Glutamatergic neuron (in vitro differentiated cells): ENCODE results near the gene RRAS2. TPM values are rescaled to one million over a fixed set of nuclear protein-coding genes. Genes with fewer than 3 reads are reported as not detected.
"Not testable (repeated sequence)": the region's sequence is repeated elsewhere in the genome, so short reads cannot be mapped to it uniquely, and the experiment has no call there.

ENCODE experiments used
- DNase-seq: peaks from one replicate; pipeline ENCODE4 v3.0.0; 2022
- H3K27ac Mint-ChIP-seq: one replicate; pipeline ENCODE4 v1.8.0; 2020; ENCODE audit warnings: mild to moderate bottlenecking, mixed read lengths, inconsistent platforms; ENCODE audit not compliant: unreplicated experiment
- H3K27me3 Mint-ChIP-seq: one replicate; pipeline ENCODE4 v1.8.0; 2020; ENCODE audit warnings: mild to moderate bottlenecking, moderate library complexity, mixed read lengths, inconsistent platforms; ENCODE audit not compliant: unreplicated experiment
- H3K36me3 Mint-ChIP-seq: one replicate; pipeline ENCODE4 v1.8.0; 2020; ENCODE audit warnings: mild to moderate bottlenecking, mixed read lengths, inconsistent platforms; ENCODE audit not compliant: unreplicated experiment
- H3K4me1 Mint-ChIP-seq: one replicate; pipeline ENCODE4 v1.8.0; 2020; ENCODE audit warnings: mild to moderate bottlenecking, low read depth, mixed read lengths, inconsistent platforms; ENCODE audit not compliant: unreplicated experiment
- H3K4me3 Mint-ChIP-seq: one replicate; pipeline ENCODE4 v1.8.0; 2020; ENCODE audit warnings: mild to moderate bottlenecking, mixed read lengths, inconsistent platforms; ENCODE audit not compliant: unreplicated experiment
- H3K9me3 Mint-ChIP-seq: one replicate; pipeline ENCODE4 v1.8.0; 2020; ENCODE audit warnings: mild to moderate bottlenecking, moderate library complexity, mixed read lengths, inconsistent platforms; ENCODE audit not compliant: unreplicated experiment
- total RNA-seq: library from RNA; stranded (reverse); fragmentation: NEBNext Ultra II Directional; extraction: Animal tissue kit (Norgen Biotek cat#: 25700); gene quantifications from one replicate; pipeline ENCODE4 v1.2.1, GENCODE V29; 2021; ENCODE audit not compliant: unreplicated experiment
- TF ChIP-seq, protein P1 (sequence below): fragments of 200-600 bp; sonication (generic); IDR thresholded peaks from one replicate; pipeline ENCODE4 v1.5.0; 2021; ENCODE audit not compliant: partially characterized antibody, unreplicated experiment

Gene RRAS2
- total RNA-seq, 1 donor from 2014 or later: 20.8 TPM

DNA sequence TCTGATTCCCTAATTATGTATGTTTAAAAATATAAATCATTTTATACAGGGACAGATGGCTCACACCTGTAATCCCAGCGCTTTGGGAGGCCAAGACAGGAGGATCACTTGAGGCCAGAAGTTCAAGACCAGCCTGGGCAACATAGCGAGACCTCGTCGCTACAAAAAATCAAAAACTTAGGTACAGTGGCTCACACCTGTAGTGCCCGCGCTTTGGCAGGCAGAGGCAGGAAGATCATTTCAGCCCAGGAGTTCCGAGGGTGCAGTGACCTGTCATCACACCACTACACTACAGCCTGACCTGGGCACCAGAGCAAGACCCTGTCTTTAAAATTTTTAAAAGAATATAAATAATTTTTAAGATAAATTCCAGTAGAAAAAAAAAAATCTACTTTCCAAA lies 11.5 kb downstream of the RRAS2 start:
- Mint-ChIP-seq H3K9me3 (no peaks in the 10 kb centered on the region), H3K36me3 (no peaks in the 10 kb centered on the region), H3K27me3 (no peaks in the 10 kb centered on the region), H3K27ac (no peak overlapping the region), H3K4me1 (no peaks in the 10 kb centered on the region), H3K4me3 (no peak overlapping the region)
- TF ChIP-seq, protein P1, sequence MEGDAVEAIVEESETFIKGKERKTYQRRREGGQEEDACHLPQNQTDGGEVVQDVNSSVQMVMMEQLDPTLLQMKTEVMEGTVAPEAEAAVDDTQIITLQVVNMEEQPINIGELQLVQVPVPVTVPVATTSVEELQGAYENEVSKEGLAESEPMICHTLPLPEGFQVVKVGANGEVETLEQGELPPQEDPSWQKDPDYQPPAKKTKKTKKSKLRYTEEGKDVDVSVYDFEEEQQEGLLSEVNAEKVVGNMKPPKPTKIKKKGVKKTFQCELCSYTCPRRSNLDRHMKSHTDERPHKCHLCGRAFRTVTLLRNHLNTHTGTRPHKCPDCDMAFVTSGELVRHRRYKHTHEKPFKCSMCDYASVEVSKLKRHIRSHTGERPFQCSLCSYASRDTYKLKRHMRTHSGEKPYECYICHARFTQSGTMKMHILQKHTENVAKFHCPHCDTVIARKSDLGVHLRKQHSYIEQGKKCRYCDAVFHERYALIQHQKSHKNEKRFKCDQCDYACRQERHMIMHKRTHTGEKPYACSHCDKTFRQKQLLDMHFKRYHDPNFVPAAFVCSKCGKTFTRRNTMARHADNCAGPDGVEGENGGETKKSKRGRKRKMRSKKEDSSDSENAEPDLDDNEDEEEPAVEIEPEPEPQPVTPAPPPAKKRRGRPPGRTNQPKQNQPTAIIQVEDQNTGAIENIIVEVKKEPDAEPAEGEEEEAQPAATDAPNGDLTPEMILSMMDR: no peak
- DNase-seq: no peak

GRCh38 chr11:14346303-14346955 lies 12.6 kb downstream of the RRAS2 start:
- Mint-ChIP-seq H3K4me3 (no peak overlapping the region), H3K4me1 (peaks cover 7% of the 10 kb centered on the region), H3K9me3 (no peaks in the 10 kb centered on the region), H3K27ac (no peak overlapping the region), H3K27me3 (no peaks in the 10 kb centered on the region), H3K36me3 (no peaks in the 10 kb centered on the region)
- DNase-seq: no peak
- TF ChIP-seq, protein P1: no peak

DNA sequence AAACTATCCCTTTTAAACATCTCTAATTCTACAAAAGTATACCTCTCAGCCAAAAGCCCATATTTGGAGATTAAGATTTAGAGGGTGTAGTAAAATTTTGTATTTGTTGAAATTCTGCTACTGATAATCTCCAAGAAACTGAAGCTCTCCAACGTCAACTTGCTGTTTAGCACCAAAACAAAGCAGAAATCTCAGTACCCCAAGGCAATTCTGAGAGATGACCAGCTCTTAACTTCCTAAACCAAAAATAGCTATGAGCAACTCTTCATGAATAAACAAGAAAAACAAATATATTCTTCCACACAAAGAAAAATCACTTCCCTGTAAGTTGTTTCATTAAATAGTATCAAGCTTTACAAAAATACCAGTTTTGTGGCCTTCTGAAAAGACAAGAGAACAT lies 13.3 kb downstream of the RRAS2 start:
- TF ChIP-seq, protein P1: no peak
- no peaks in the 10 kb centered on the region for H3K36me3 Mint-ChIP-seq
- no peak overlapping the region for H3K4me3 Mint-ChIP-seq
- DNase-seq: no peak
- no peaks in the 10 kb centered on the region for H3K9me3 Mint-ChIP-seq
- H3K4me1 Mint-ChIP-seq: peaks cover 12% of the 10 kb centered on the region
- no peak overlapping the region for H3K27ac Mint-ChIP-seq
- no peaks in the 10 kb centered on the region for H3K27me3 Mint-ChIP-seq

GRCh38 chr11:14345016-14345415 lies 14.0 kb downstream of the RRAS2 start:
- not testable (repeated sequence) for H3K27ac Mint-ChIP-seq, H3K27me3 Mint-ChIP-seq, H3K36me3 Mint-ChIP-seq, DNase-seq, H3K9me3 Mint-ChIP-seq, H3K4me3 Mint-ChIP-seq
- H3K4me1 Mint-ChIP-seq: peaks cover 13% of the 10 kb centered on the region

GRCh38 chr11:14342906-14343305 lies 16.1 kb downstream of the RRAS2 start:
- Mint-ChIP-seq H3K4me1 (peaks cover 13% of the 10 kb centered on the region), H3K27me3 (no peaks in the 10 kb centered on the region), H3K9me3 (no peaks in the 10 kb centered on the region), H3K36me3 (no peaks in the 10 kb centered on the region), H3K27ac (no peak overlapping the region), H3K4me3 (no peak overlapping the region)
- DNase-seq: no peak
- TF ChIP-seq, protein P1: no peak
